ENCODE results near the gene DHCR7.

The DHCR7 gene

DNA sequence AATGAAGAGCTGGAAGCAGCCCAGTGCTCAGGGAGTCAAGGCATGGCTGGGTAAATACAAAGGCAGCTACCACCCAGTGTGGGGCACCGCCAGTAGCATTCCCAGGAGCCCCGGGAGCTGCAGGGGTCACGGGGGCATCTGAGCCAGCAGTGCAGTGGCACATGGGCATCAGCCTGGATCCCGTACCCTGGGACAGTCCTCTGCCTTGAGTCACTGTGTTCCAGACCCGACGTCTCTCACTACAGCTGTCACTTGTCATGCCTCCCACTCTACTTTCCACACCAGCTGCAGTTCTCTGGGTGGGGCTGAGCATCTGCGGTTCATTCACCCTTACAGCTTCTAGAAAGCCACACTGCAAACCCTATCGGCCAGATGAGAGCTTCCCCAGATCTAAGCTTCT, 29.6 kb downstream of the DHCR7 start:
- DNase-seq (ENCODE audit: low read depth in 2 of 2) = no peak

DNA sequence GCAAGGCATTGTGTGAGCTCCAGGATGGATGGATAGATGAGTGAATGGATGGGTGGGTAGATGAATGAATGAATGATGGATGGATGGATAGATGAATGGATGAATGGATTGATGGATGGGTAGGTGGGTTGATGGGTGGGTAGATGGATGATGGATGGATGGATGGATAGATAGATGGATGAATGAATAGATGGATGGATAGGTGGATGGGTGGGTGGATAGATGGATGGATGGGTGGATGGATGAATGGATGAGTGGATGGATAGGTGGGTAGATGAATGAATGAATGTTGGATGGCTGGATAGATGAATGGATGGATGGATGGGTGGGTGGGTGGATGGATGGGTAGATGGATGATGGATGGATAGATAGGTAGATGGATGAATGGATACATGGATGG, 33.5 kb downstream of the DHCR7 start:
- no peak for DNase-seq (ENCODE audit: low read depth in 2 of 2)

DNA sequence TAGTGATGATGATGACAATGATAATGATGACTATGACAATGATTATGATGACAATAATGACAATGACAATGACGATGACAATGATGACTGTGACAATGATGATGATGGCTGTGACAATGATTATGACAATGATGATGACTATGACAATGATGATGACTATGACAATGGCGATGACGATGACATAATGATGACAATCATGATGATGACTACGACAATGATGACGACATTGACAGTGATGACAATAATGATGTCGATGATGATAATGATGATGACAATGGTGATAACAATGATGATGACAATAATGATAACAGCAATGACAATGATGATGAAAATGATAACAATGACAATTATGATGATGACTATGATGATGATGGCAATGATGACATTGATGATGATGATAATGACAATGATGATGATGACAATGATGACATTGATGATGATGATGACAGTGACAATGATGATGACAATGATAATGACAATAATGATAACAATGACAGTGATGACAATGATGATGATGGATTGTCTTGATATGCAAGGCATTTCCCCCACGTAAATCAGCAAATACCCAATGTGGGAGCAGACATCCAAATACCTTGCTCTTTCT, 37.7 kb downstream of the DHCR7 start:
- DNase-seq (ENCODE audit: low read depth in 2 of 2) = no peak

DNA sequence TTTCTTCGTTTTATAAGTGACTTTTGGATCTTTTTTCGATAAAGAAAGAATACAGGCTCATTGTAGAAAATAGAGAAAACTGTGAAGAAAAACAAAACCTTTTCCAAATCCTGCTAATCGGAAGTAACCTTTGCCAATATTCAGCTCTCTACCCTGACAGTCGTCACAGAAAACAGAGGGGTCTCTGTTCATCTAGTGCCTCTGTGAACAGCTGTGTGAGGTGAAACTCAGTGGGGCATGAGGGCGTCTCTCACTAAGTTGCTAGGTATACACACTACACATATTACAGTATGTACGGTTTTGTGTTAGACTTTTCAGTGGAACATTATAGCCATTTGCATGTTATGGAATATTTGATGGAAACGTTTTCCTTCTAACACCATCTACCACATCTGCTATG, 39.4 kb downstream of the DHCR7 start:
- no peak for DNase-seq (ENCODE audit: low read depth in 2 of 2)

DNA sequence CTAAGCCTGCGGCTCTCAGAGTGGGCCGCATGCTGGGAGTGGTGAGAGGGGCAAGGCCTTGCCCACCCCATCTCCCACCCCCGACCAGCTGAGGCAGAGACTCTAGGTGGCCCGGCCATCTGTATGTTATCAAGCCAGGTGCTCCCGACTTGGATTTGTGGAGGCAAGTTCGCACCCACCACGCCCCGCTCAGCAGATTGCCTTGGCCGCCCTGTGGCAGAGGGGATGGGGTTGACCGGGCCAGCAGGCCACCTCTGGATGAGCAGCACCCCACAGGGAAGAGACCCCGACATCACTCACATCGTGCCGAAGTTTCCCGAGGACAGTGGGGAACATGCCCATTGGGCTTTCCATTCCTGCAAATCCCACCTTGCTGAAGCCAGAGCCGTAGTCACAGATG, 40.8 kb downstream of the DHCR7 start:
- no peak for DNase-seq (ENCODE audit: low read depth in 2 of 2)

DNA sequence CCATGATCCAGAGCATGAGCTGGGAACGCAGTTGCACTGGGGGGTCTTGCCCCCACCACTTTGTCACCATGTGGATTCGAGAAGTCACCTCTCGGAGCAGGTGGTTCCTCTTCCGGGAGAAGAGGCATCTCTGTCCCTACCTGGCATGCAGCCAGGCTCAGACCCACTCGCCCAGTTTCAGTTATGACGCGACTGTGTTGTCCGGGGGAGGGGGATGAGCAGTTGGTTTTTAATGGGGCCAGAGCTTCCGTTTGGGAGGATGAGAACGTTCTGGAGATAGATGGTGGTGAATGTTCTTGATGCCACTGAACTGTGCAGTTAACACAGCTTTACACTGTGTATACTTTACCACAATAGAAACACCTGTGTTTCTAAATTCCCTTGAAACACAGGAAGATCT, 41.5 kb downstream of the DHCR7 start:
- DNase-seq (ENCODE audit: low read depth in 2 of 2) = no peak

DNA sequence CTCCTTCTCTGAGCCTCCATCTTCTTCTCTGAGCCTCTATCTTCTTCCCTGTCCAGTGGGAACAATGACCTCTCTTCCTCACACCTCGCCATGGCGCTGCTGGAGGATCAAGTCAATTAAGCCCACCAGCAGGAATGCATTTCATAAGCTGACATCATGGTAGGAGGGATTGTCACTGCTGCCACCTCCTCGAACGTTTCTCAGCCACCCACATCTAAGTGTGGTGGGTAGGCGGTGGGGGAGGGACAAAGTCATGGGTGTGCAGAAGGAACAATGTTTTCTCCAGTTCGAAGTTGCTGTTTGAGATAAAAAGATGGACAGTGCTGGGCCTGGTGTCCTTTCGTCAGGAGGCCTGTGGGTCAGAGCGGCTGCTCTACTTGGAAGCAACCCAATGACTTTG, 44.0 kb downstream of the DHCR7 start:
- no peak for DNase-seq (ENCODE audit: low read depth in 2 of 2)

DNA sequence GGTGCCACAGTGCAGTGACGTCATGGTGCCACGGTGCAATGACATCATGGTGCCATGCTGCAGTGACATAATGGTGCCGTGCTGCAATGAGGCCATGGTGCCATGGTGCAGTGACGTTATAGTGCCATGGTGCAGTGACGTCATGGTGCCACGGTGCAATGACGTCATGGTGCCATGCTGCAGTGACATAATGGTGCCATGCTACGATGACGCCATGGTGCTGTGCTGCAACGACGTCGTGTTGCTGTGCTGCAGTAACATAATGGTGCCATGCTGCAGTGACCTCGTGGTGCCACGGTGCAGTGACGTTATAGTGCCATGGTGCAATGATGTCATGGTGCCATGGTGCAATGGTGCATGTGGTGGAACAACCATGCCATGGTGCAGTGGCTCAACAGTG, 45.3 kb downstream of the DHCR7 start:
- no peak for DNase-seq (ENCODE audit: low read depth in 2 of 2)

DNA sequence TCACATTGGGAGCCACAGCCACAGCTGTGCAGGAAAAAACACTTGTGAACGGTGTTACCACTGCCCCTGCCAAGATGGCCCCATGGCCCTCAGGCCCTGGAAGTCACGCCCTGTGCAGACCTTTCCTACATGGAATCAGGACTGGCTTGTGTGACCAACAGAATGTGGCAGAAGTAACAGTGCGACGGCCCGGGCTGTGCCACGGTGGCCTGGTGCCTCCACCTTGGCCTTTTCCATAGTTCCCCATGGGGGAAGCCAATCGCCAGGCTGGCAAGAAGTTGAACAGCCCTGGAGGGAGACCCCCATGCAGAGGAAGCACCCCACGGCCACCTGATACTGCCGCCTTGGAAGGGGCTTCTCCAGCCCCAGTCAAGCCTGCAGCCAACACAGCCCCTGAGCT, 48.0 kb downstream of the DHCR7 start:
- DNase-seq (ENCODE audit: low read depth in 2 of 2) = no peak

DNA sequence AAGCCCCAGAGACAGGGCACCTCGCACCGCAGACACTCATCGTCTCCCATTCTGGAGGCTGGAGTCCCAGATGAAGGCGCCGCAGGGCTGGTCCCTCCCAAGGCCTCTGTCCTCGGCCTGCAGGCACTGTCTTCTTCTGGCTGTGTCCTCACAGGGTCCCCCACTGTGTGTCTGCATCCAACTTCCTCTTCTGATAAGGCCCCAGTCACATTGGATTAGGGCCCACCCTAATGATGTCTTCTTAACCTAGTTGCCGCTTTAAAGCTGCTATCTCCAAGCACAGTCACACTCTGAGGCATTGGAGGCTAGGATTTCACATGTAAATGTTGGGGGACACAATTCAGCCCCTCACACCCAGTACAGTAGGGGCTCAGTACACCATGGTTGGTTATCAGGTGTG, 48.9 kb downstream of the DHCR7 start:
- no peak for DNase-seq (ENCODE audit: low read depth in 2 of 2)

DNA sequence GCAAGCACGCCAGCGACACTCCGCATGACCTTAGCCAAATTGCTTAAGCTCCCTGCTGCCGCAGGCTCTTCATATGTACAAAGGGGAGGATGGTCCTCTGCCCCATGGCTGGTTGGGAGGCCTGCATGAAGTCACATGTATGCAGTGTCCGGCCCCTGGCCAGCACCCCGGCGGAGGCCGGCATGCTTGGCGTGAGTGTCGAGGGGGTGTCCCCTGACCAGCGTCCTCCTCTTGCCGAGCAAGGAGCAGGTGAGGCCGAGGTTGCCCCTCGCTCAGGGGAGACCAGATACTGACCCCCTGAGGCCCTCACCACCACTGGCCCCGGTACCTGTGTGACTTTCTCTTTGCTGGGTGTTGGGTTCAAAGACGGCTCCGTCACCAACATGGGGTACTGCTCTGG, 50.2 kb downstream of the DHCR7 start:
- DNase-seq (ENCODE audit: low read depth in 2 of 2) = no peak

DNA sequence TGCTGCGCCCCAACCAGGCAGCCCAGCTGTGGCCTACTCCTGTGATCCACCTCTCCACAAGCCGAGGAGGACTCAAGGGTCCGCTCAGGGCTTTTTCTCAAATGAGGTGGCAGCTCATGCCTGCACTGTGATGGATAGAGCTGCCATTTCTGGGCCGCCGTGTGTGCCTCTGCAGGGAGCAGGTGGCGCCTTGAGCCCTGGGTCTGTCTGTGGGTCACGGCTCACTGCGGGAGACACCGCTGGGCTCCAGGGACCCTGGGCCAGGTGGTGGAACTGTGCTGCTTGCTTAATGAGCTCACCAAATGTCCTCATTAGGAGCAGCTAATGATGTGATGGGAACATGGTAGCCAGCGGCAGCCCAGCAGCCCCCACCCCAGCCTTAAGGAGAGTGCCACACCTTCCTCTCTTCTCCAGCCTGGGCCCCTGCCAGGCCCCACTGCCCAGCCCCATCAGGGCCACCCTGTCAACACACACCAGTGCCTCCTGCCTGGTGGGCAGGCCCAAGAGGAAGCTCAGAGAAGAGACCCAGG, 50.8 kb downstream of the DHCR7 start:
- DNase-seq (ENCODE audit: low read depth in 2 of 2) = no peak

DNA sequence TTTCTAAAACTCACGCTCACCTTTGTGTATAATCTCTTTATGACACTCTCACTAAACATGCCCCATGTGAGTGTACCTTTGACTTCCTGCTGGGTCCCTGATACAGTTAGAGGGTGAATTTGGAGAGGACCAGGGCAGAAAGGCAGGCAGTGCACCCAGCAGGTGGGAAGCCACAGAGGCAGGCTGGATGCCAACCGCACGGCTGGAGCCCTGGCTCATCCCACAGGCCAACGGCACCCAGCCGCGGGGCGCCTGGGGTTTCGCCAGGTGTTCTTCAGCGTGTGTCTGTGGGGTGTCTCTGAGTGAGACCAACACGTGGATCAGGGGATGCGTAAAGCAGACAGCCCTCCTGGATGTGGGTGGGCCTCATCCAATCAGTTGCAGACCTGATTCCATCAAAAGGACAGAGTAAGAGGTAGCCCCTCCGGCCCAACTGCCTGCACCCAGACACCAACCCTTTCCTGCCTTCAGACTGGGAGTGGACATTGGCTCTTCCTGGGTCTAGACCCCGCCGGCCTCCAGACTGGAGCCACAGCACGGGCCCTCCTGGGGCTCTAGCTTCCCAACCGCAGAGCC, 51.6 kb downstream of the DHCR7 start:
- DNase-seq (ENCODE audit: low read depth in 2 of 2) = no peak

DNA sequence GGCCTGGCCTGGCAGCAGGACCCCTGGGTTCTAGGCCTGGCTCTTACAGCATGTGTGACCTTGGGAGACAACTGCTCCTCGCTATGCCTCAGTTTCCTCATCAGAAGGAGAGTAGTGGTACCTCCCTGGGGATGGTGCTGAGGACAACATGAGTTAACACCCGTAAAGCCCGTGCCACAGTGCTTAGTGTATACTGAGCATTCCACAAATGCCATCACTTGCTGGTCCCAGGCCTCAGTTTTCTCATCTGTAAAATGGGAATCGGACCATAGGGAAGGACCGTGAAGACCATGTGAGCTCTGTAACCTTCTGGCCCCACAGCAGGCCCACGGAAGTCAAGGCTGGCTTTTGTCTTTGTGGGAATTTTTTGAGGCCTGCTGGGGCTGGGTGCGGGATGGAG, 52.4 kb downstream of the DHCR7 start:
- DNase-seq (ENCODE audit: low read depth in 2 of 2) = no peak

DNA sequence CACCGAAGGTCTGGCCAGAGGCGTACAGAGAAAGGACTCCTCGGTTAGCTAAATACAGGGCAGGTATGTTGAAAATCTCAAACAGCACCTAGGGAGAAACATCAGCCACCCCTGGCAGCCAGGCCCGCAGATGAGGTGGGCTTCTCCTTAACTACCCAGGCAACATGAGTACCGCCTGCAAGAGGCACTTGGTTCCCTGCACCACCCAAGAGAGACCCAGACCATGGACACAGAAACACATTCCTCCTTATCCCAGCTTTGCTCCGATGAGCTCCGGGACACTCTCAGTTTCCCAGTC, 53.0 kb downstream of the DHCR7 start:
- no peak for DNase-seq (ENCODE audit: low read depth in 2 of 2)

DNA sequence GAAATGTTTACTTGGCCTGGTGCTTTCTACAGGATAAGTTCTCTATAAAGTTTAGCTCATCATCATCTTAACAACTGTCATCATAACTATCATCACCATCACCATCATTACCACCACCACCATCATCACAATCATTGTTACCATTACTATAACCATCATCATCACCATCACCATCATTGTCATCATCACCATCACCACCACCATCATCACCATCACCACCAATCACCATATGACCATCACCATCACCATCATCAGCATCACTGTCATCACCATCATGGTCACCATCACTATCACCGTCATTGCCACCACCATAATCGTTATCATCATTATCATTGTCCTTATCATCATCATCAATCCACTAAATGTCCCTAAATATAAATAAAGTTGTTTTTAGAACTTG, 54.9 kb downstream of the DHCR7 start:
- DNase-seq (ENCODE audit: low read depth in 2 of 2) = no peak

DNA sequence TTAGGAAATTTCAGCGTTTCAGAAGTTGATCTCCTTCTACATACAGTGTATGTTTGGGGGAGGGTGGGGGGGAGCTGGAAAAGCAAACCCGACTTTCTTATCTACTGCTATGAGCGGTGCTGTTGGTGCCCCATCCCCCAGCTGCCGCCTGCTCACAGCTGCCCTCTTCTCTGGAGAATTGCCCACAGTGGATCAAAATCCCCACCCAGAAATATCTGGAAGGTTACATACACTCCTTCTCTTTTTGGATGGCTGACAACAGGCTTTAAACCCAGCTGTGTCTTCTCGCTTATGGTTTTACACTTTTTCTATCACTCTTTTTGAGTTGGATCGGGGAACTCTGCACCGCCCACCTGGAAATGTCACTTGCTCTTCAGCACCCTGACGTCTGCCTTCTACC, 56.4 kb downstream of the DHCR7 start:
- DNase-seq (ENCODE audit: low read depth in 2 of 2) = no peak

DNA sequence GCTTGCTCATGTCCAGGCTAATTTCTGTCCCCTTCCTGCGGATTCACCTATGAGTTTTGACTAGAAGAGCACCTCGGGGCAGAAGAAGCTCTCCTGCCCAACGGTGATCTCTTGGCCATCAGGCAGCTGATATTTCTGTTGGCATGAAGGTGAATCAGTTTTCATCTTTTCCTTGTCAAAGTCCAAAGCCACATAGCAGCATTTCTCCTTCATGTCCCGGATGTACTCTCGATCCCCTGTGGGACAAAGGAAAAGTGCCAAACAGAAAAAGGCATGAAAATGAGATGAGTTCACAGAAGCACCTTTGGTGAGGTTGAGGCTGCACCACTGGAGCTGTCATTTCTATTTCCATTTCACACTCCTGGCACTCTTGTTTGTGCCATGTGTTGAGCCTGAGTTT, 56.8 kb downstream of the DHCR7 start:
- DNase-seq (ENCODE audit: low read depth in 2 of 2) = no peak

DNA sequence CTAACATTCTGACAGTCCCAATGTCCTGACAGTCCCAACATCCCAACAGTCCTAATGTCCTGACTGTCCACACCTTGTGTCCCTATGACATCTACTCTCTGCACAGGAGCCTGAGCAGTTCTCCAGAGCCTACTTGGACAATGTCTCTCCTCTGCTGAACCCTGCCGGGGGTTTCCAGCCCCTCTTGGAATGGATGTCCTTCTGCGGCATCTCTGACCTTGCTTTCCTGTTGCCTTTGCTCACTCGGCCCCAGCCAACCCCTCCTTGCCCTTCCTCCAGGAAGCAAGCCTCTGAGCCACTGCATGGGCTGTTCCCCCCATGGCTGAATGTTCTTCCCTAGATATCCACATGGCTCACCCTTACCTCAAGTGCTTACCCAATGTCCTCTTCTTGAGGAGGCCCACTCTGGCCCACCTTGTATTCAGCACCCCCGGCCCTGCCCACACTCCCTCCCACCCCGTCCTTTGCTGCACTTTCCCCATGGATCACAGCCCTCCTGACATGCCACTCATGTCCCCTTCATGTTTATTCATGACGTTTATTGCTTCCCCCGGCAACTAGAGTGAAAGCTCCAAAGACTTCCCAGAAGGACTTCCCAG, 59.5 kb downstream of the DHCR7 start:
- DNase-seq (ENCODE audit: low read depth in 2 of 2) = no peak

DNA sequence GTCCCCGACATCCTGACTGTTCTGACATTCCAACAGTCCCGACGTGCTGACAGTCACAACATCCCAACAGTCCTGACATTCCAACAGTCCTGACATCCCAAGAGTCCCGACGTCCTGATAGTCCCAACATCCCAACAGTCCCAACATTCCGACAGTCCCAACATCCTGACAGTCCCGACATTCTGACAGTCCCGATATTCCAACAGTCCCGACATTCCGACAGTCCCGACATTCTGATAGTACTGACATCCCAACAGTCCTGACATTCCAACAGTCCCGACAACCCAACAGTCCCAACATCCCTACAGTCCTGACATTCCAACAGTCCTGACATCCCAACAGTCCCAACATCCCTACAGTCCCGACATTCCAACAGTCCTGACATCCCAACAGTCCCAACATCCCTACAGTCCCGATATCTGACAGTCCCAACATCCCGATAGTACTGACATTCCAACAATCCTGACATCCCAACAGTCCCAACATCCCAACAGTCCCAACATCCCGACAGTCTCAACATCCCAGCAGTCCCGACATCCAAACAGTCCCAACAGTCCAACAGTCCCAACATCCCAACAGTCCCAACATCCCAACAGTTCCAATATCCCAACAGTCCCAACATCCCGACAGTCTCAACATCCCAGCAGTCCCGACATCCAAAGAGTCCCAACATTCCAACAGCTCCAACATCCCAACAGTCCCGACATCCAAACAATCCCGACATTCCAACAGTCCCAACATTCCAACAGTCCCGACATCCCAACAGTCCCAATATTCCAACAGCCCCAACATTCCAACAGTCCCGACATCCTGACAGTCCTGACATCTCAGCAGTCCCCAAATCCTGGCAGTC, 60.2 kb downstream of the DHCR7 start:
- DNase-seq (ENCODE audit: low read depth in 2 of 2) = no peak

DNA sequence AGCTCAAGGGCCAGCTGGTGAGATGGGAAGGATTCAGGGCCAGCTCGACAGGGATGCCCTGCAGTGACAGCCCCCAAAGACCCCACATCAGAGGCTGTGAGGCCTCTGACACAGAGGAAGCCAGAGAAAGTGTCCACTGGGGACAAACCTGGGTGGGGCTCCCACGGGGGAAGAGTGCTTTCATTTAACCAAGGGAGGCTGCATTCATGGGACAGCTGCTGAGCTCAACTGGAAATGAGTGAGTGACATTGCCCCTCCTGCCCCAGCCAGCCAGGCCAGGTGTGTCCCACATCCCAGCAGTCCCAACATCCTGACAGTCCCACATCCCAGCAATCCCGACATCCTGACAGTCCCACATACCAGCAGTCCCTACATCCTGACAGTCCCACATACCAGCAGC, 61.0 kb downstream of the DHCR7 start:
- no peak for DNase-seq (ENCODE audit: low read depth in 2 of 2)

DNA sequence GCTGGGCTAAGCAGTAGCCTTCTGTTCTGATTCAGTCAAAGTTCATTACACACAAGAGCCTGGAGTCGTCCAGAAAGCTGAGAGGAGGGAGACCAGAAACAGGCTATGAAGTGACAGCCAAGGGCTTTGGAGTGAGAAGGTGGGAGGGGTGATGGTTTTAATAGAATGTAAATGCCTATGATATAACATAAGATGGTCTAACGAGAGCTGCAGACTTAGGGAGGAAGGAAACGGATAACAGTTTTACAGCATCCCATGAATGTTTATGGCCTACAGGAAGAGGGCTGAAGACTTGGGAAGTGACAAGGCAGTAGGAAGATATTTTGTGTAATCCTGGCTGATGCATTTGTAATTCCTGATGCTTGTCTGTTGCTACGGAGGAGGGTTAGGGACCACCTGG, 62.0 kb downstream of the DHCR7 start:
- no peak for DNase-seq (ENCODE audit: low read depth in 2 of 2)

DNA sequence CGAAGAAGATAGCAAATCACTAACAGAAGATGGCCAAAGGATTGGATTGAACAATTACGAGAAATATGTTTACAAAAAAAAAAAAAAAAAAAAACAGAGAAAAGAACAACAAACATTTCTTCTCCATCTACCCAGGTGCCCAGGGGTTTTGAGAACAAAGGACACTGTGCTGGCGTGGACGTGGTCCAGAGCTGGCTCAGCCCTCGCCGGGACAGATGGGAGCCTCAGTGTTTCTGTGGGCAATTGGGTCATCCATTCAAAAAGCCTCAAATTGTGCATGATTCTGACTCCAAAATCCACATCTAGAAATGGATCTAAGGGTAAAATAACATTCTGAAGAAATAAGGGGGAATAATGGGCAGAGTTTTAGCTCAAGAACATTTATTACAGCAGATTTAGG, 63.1 kb downstream of the DHCR7 start:
- DNase-seq (ENCODE audit: low read depth in 2 of 2) = no peak
